MM.1S (cell line): ENCODE data around the gene MOSPD3.

Experiments
- CTCF ChIP-seq: fragments of 300-600 bp; sonication (generic); IDR thresholded peaks from 2 replicates; pipeline ENCODE4 v1.5.1; 2016; ENCODE audit warnings: antibody characterized with exemption, low read length, mixed read lengths
- EZH2 ChIP-seq: fragments of 300-600 bp; sonication (generic); optimal IDR thresholded peaks from 2 replicates; pipeline ENCODE3; 2017; ENCODE audit warnings: low read depth, mild to moderate bottlenecking, antibody characterized with exemption, low read length, mixed read lengths

- TF ChIP-seq EZH2 (no peak), CTCF (no peak)
These were observed 6.0 kb upstream of the MOSPD3 start for GRCh38 chr7:100606313-100606712.
